Stimulated activated CD4-positive, alpha-beta T cell treated with anti-CD3 and anti-CD28 coated beads, Interleukin-2, amount 100 ng/mL, for 24 hours (primary cell): ENCODE results near the gene PCYT2.

Source experiments
- DNase-seq, 2 donors: peaks; one replicate each; pipeline ENCODE4 v3.0.0-alpha.2; 2020

The PCYT2 gene

DNA sequence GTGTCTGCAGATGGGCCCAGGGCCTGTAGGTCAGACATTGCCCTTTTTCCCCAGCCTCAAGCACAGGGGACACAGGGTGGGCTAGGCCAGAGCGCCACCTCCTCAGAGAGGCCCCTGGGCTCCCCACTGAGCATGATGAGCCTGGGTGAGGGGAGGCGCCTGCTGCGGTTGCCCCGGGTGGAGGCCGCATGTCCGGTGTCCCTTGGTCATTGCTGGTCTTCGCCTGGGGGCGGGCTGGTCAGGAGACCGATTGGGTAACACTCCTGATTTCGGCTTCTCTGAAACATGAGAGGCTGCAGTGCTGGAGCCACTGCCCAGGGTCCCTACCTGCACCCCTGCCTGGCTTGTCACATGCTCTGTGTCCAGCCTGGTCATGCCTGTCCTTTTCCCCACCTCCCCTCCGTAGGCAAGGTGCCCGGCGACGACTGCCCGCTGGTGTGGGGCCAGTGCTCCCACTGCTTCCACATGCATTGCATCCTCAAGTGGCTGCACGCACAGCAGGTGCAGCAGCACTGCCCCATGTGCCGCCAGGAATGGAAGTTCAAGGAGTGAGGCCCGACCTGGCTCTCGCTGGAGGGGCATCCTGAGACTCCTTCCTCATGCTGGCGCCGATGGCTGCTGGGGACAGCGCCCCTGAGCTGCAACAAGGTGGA lies 11.6 kb downstream of the PCYT2 start:
- DNase-seq: no peak

DNA sequence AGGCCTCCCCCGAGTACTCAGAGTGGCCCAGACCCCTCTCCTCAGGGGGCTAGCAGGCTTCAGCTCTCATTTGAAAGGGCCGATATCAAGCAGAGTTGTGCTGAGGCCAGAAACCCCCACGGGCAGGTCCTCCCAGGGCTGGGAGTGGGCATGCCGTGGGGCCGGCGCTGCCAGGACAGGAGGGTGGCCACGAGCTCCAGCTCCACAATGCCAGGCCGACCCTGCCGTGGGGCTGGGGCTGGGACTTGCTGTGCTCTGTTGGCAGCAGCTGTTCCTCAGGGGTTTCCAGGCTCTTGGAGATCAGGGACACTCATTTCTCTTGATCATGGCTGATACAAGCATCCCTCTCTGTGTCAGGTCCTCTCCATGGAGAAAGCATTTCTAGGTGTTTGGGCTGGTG lies 12.3 kb downstream of the PCYT2 start:
- DNase-seq: no peak

DNA sequence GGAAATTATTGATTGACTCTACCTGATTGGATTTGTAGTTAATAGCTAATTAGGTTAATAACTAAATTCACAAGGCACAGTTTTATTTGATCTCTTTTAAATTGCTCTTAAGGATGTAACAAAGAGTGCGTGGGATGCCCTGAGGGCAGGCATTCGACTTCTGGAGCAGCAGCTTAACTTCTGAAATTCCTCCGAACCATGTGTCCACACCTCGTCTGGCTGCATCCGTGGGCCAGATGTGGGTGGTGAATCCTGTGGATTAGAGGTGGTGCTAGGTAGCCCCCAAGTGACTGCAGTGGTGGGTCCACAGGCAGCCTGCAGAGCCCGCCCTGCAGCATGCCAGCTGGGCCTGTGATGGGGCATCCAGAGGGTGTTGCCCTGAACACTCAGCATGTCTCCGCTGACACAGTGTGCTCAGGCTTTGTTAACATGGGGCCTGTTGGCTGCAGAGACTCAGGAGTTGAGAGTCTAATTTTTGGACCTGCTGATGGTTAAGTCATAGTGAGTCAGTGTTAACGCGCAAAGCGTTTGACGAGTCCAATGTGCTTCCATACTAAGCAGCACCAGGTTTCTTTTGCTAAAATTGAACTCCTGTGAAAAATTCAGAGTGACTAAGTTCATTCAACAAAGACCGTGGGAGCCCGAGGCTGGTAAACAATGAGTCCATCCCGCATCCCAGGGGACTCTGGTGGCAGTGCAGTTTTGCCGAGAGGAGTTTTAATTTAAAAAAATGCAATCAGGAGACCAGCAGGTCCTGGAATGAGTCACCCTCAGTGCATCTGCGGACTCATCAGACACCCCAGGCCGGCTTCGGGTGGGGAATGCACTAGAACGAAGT lies 13.0 kb downstream of the PCYT2 start:
- DNase-seq: no peak

DNA sequence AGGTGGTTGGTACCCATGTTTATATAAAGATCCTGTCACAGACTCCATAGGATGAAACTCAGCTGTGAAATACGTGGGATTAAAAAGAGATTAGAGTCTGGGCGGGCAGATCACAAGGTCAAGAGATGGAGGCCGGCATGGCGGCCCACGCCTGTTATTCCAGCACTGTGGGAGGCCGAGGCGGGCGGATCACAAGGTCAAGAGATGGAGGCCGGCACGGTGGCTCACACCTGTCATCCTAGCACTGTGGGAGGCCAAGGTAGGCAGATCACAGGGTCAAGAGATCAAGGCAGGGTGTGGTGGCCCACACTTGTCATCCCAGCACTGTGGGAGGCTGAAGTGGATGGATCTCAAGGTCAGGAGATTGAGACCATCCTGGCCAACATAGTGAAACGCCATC lies 15.8 kb downstream of the PCYT2 start:
- DNase-seq: no peak

DNA sequence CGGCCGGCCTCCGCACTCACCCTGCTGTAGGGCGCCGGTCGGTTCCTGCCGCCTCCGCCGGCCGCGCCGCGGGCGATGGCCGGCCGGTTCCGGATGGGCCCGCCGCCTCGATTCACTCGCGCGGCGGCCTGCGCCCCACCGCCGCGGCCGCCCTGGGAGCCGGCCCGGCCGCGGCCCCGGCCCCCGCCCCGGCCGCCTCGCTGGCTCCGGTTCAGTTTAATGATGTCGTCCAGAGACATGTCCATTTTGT lies 20.0 kb downstream of the PCYT2 start:
- DNase-seq: no peak

DNA sequence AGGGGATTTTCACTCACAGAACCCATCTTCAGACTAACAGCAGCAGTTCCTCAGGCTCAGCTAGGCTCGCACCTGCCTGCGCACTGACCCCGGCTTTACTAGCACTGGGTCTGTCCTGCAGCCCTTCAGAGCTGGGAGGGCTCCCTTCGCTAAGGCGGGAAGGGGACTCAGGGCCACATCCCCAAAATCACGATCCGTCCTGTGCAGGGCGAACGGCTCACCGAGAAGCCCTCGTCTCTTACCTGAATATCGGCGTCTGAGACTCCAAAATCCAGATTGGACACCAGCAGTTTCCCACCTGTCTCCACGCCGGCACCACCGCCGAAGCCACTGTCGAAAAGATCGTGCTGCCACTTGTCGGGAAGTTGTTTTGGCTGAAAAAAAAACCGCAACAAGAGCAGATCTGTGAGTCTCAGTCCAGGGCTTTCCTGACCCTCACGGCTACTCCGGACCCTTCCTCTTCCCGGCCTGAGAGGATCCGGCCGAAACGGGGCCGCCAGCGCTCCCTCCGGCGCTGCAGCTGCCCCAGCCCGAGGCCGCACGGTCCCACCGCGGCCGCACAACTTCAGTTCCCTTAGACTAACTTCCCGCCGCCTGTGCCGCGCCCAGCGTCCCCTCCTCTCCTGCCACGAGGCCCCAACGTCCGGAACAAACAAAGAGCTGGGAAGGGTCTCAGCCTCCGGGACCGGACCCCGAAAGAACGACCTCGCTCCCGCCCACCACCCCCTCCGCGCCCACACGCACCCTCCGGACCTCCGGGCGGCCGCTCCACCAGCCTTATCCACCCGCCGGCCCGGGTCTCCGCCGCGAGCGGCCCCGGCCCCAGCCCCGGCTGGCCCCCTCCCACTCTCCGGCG lies 20.5 kb downstream of the PCYT2 start:
- DNase-seq: peak in 1 of 2 donors; percentile 35

DNA sequence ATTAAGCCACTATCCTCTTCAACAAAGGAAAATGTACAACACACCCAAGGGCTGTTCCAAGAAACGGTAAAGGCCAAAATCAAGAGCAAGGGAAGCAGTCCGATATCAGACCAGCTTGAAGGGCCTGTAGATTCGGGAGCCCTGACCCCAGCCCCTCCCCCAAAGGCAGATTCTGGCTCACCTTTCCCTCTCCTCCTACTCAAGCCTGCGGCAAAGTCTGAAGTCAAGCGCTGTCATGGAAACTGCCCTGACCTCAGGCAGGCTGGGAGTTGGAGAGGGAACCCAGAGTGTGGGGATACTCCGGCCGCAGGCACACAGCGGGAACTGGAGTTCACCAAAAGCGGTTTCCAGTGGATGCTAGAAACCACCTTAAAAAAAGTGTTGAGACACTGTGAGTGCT lies 21.6 kb downstream of the PCYT2 start:
- DNase-seq: no peak

DNA sequence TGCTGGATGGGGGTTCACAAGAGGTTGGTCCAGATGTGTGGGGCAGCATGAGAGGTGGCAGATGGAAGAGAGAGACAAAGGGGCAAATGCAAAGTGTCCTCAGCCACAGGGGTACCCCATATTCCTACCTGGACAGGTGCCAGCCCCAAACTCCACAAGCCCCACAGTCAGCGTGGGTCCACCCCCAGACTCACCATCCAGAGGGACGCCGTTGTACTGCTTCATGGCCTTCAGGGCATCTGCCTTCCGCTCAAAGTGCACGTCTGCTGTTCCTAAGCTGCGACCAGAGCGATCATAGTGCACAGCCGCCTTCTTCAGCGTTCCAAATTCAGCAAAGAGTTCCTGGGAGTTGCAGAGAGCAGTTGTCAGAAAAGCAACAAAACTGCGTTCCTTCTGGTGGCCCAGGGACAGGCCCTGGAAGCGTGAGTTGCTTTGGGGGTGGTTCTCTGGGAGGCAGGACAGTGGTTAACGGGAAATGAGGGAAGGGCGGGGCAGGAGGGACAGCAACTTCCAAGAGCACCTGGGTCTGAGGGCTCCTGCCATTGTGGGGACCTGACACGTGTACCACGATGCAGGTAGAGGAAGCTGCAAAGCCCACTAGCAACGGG lies 22.1 kb downstream of the PCYT2 start:
- DNase-seq: no peak

DNA sequence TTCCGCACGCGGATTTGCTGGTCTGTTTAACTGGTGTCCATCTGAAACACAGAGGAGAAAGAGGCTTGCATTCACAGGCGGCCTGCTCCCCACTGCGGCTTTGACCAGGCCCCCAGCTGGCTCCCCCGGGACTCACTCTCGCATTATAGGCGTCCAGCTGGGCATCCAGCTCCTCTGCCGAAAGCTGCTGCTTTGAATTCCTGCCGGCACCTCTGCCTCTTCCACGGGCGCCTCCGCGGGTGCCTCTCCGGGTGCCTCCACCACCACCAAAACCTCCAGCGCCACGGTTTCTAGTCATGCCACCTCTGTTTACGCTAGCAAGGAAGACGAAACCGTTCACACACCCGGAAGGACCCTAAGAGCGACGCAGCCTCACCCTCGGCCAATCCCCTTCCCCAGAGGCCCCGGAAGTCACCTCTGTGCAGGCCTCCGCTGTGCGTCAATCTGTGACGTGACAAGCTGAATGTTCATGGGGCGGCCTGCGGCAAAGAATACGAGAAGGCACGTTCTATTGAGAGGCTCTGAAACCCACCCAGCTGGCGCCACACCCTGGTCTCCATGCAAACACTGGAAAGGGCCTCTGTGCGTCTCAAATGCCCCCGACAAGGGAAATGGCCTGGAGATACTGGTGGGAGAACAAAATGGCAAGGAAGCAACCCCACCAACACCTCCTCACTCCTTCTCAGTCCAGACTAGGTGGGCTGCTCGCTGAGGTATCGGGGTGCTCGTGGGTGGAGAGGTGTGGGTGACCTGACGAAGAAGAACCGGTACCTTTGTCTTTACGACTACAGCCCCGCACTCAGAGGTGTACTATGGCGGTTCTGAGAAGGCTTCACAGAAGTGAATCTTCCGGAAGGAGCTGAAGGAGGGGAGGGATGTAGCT lies 22.9 kb downstream of the PCYT2 start:
- no peak for DNase-seq

DNA sequence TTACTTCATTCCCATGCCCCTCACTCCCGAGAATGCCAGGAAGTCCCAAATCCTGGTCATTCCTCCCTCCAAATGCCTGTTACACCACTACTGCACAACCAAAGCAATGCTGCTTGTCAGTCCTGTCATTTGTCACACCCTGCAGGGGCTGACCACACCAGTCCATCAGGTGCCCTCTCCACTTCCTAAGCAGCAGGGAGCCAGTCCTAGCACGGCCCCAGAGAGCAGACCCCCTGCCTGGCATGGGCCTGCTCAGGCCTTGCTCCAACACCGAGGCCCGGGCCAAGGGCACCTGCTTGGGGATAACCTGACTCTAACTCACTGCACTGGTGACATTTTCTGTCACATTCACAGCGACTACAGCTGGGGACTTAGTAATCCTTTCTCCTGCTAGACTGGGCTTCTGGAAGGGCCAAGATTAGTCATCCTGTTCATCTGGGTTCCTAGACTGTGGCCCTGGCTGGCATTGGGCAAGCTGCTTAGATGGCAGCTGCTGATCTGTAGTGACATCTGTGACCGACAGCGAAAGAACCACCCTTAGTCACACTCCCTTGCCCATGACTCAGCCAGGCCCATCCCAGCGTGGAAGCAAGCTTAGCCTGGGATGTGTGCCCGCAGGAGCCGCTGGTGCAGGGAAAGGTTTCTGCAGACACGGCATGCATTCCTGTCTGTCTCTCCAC lies 25.2 kb downstream of the PCYT2 start:
- DNase-seq: no peak

DNA sequence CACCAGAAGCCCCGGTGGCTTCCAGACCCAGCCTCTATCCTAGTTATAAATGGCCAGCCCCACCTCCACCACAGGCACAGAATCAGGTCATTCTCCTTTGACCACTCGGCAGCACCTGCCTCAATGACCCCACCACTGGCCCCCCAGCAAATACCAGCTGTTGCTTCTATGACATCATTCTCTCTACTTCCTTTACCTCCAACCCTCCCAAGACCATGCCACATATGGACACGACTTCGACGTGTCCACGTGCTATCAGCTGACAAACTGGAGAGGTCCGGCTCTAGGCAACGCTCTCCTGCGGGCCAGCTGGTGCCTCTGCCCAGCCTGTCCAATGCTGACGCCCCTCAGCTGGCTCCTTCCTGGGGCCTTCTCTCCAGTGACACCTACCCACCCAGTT lies 25.7 kb downstream of the PCYT2 start:
- no peak for DNase-seq

DNA sequence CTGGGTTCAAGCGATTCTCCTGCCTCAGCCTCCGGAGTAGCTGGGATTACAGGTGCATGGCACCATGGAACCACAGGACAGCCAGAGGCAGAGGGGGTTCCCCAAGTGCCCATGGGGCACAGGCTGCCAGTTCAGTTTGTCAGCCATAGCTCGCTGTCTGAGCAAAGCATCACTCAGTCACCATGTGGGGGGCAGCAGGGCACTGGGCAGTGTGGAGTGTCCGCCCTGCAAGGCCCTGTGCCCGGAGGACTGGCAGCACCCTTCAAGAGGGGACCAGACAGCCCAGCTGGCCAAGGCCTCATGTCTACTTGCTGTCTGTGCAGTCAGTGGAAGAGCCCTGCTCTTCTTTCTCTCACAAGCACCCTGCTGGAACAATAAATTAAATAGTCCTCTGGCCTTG lies 26.2 kb downstream of the PCYT2 start:
- no peak for DNase-seq

DNA sequence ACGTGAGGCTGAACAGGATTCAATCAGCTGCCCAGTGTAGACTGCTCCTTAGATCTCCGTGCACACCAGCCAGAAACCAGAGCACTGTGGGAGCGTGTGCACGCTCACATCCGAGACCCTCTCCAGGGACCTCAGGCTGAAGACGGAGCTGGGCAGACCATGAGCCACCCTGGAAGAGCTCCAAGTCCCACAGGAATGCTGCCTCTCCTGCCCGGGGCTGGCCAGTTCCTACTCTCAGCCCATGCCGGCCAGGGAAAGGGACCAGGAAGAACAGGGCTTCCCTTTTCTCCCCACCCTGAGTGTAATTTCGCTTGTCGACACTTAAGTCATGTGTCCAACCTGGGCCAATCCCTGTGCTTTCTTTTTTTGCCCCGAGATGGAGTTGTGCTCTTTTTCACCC lies 26.7 kb downstream of the PCYT2 start:
- no peak for DNase-seq

DNA sequence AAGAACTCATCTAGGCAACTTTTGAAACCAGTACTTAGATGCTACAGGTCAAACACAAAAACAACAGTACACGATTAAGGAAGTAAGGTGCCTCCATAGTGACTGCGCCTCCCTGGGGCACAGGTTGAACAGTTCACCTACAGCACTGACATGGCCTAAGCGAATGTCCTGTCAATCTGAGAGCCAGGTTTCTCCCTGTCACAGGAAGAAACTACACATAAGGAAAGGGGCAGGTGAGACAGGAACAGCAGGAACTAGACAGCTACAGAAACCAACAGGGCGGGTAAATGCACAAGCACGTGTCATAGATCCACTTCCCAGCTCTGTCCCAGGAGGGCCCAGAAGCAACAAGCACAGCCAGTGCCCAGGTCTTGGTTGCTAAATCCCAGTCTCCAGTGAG lies 32.1 kb downstream of the PCYT2 start:
- no peak for DNase-seq

DNA sequence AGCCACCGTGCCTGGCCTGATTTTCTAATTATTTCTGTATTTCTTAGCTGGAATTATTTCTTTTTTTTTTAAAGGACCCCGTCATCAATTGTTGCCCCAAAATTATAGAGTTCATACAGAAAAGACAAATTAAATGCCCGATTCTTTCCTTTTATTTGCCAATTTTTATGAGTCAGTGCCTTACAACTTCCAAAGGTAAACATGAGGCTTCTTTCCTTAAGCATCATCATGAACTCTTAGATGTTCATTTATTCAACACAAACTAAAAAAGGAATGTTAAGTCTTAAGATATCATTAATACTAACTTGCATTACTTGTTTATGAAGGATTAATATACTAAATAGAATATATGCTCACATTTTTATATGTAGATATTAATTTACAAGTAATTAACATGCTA lies 32.9 kb downstream of the PCYT2 start:
- no peak for DNase-seq

DNA sequence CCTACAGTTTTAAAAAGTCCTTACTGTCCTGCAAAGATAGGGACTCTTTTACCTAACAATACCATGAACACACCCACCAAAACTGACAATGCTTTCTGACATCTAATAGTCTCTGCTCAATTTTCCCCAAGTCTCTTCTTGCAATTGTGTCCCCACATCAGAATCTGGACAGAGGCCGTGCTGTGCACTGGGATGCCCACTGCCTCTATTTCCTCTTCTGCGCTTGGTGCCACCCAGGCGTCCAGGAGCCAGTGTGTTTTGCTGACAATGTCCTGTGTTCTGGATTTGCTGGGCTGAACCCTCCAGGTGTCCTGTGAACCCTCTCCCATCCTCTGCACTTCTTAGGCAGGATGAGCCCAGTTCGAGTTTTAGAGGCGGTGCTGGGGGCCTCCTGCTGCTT lies 33.6 kb downstream of the PCYT2 start:
- no peak for DNase-seq

DNA sequence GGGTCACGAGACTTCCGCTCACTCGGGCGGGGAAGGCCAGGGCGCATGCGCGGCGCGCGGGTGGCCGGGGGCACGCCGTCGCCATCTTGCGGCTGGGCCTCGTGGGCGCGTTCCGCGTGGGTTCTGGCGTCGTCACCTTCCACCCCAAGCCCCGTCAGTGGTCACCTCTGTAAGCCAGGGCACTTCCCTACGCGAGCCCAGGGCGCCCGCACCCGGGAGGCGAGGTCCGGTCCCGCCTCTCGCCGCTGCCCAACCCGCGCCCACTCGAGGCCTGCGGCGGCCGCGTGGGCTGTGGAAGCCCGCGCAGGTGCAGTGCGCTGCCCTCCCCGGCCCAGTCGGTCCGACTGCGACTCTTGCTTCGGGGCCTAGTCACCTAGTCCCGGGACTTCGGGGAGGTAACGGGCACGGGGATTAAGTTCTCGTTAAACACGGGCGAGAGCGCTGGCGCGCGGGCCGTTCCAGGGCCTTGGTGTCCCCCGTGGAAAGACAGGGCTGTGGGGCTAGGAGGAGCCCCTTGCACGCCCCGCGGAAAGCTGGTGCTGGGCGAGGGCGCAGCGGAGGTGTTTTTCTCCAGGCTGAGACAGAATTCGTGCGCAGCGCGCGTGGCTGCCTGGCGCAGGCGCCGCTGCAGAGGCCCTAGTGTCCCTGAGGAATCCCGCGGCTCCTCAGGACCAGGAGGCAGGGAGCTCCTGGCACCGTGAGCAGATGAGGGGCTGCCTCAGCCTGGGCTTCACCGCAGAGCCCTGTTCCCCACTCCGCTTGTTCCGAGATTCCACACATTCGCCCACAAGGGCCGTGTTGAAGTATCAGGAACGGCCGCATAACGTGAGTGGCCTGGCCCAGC lies 39.6 kb downstream of the PCYT2 start:
- peak; percentile 96 to 97 for DNase-seq

DNA sequence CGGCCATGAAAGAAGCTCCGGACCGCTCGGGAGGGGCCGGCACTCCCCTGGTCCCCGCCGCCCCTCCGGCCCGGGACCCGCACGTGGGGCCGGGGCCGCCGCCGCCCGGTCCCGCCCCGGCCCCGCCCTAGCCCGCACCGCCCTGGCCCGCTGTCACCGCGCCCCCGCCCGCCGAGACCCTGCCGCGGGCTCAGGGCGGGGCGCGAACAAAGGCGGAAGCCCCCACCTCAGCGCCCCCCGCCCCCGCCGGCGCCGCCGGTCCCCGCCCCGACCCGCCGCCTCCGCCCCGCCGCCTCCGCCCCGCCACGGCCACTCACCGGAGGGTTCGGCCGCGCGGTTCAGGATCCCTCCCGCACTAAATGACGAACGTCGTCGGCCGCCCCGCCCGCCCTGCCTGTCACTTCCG lies 40.2 kb downstream of the PCYT2 start, which contains the start of gene ARHGDIA:
Gene ARHGDIA (minus strand): TSS at position 357 of the 406 bp plus-strand sequence. CDS start 1,407 bp downstream, outside the sequence.
- DNase-seq: no peak

DNA sequence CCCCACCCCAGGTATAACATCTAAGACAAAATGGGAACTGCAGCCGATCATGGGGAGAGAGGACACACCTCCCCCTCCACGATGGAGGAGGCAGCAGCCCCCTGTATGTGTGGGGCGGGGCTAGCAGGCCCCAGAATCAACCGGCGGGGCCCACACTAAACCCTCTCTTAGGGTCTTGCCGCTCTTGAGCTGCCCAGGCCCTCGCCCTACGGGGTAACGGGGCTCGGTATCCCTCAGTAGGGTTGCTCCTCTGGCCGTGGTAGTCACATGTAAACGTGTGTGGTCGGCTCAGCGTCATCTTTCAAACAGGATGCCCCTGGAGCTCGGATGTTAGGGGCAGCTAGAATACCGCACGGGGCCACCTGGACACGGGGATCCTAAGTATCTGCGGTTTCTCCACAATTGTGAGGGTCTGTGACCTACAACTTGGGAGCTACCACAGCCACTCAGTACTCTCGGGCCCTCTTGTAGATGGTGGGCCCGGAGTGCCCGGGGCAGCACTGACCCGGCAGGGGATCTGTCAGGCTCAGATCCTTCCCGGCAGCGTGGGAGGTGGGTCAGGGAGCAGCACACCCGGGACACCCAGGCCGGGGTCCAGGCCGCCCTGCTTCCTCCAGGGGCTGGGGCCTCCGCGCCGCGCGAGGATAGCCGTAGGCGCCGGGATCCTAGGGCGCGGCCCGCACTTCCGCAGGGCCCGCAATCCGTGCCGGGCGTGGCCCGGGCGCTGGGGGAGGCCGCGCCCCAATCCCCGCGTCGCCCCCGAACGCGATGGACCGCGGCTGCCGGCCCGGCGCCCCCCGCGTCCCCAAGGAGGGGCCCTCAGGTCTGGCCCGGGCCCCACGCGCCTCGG lies 40.8 kb downstream of the PCYT2 start:
- DNase-seq: peak; percentile 51 to 53
